Mesendoderm (in vitro differentiated cells): ENCODE data around the gene SRP19.
A peak's percentile ranks its signal among the peaks of the same experiment; 100 is the strongest.

ENCODE experiments used
- DNase-seq: peaks from one replicate; pipeline ENCODE4 v3.0.0; 2013
- H2AK5ac ChIP-seq: 2 replicates; pipeline ENCODE4 v1.6.1; 2013; ENCODE audit warnings: low read length, inconsistent platforms
- H2BK120ac ChIP-seq: 2 replicates; pipeline ENCODE4 v1.6.1; 2013; ENCODE audit warnings: low read depth, mild to moderate bottlenecking, low read length, moderate library complexity, mixed read lengths
- H2BK15ac ChIP-seq: replicated peaks from 2 replicates; pipeline ENCODE4 v1.6.1; 2013; ENCODE audit warnings: low read depth, mild to moderate bottlenecking, moderate library complexity
- H2BK5ac ChIP-seq: 2 replicates; pipeline ENCODE4 v1.6.1; 2013; ENCODE audit warnings: low read length, inconsistent platforms
- H3K18ac ChIP-seq: 2 replicates; pipeline ENCODE4 v1.6.1; 2013; ENCODE audit warnings: mild to moderate bottlenecking, low read length, mixed read lengths
- H3K23ac ChIP-seq: one replicate; pipeline ENCODE4 v1.6.1; 2013; ENCODE audit warnings: low read length
- H3K27ac ChIP-seq: 2 replicates; pipeline ENCODE4 v1.5.1; 2013; ENCODE audit warnings: low read depth, mild to moderate bottlenecking, inconsistent platforms, low read length, moderate library complexity
- H3K27me3 ChIP-seq: 2 replicates; pipeline ENCODE4 v1.6.1; 2013; ENCODE audit warnings: low read length, control low read depth, mild to moderate bottlenecking, inconsistent platforms; ENCODE audit not compliant: insufficient read depth, poor library complexity
- H3K36me3 ChIP-seq: 2 replicates; pipeline ENCODE4 v1.6.1; 2013; ENCODE audit warnings: low read length, inconsistent platforms; ENCODE audit not compliant: control insufficient read depth, insufficient read depth
- H3K4ac ChIP-seq: one replicate; pipeline ENCODE4 v1.6.1; 2013; ENCODE audit warnings: low read depth, mild to moderate bottlenecking, low read length, moderate library complexity
- H3K4me1 ChIP-seq: 2 replicates; pipeline ENCODE4 v1.6.1; 2013; ENCODE audit warnings: low read depth, low read length, inconsistent platforms; ENCODE audit not compliant: control insufficient read depth
- H3K4me2 ChIP-seq: 2 replicates; pipeline ENCODE4 v1.6.1; 2013; ENCODE audit warnings: low read length
- H3K4me3 ChIP-seq: 2 replicates; pipeline ENCODE4 v1.5.1; 2013; ENCODE audit warnings: mild to moderate bottlenecking, low read length
- H3K56ac ChIP-seq: one replicate; pipeline ENCODE4 v1.6.1; 2013; ENCODE audit warnings: low read length
- H3K79me1 ChIP-seq: 2 replicates; pipeline ENCODE4 v1.6.1; 2013; ENCODE audit warnings: low read length, inconsistent platforms
- H3K79me2 ChIP-seq: 2 replicates; pipeline ENCODE4 v1.6.1; 2013; ENCODE audit warnings: mild to moderate bottlenecking, low read length; ENCODE audit not compliant: control insufficient read depth, insufficient read depth
- H3K9ac ChIP-seq: 2 replicates; pipeline ENCODE4 v1.6.1; 2013; ENCODE audit warnings: low read length, inconsistent platforms
- H4K5ac ChIP-seq: one replicate; pipeline ENCODE4 v1.6.1; 2013; ENCODE audit warnings: low read length
- H4K8ac ChIP-seq: one replicate; pipeline ENCODE4 v1.6.1; 2013; ENCODE audit warnings: low read depth, mild to moderate bottlenecking, control low read depth, low read length, moderate library complexity
- WGBS: extraction: QIAGEN DNeasy Blood & Tissue Kit; methylation state at CpG from one replicate; pipeline ENCODE4 v1.1.7; 2013; ENCODE audit warnings: low lambda C conversion rate, missing lambda C conversion rate; ENCODE audit not compliant: insufficient coverage; ENCODE audit errors: extremely low coverage; 5-methylcytosine and 5-hydroxymethylcytosine counted together

The SRP19 gene

DNA sequence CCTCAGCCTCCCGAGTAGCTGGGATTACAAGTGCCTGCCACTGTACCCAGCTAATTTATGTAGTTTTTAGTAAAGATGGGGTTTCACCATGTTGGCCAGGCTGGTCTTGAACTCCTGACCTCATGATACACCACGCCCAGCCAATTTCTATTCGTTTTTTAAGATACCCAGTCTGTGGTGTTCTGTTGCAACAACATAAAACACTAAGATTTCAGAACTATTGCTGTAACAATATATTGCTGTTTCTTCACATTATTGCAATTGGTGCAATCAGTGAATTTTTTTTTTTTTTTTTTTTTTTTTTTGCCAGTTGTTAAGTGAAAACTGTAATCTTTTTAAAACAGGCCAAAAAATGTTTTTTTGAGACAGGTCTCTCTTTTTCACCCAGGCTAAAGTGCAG is 9.9 kb downstream of the SRP19 start:
- Histone ChIP-seq H3K79me1 (no peaks in the 10 kb centered on the region), H3K36me3 (peaks cover 4% of the 10 kb centered on the region), H3K79me2 (no peaks in the 10 kb centered on the region), H3K27ac (no peak overlapping the region), H3K4me1 (no peaks in the 10 kb centered on the region), H3K56ac (no peak overlapping the region), H3K4me3 (no peak overlapping the region), H3K23ac (no peak overlapping the region), H2BK120ac (no peak overlapping the region), H2BK5ac (no peak overlapping the region), H2AK5ac (no peak overlapping the region), H3K4ac (no peak overlapping the region), H3K9ac (no peak overlapping the region), H2BK15ac (no peak overlapping the region), H4K5ac (no peak overlapping the region), H3K4me2 (no peak overlapping the region), H3K18ac (no peak overlapping the region), H4K8ac (no peak overlapping the region), H3K27me3 (no peaks in the 10 kb centered on the region)
- no peak for DNase-seq
- no CpG with 5 or more reads among the region's 3 CpGs for WGBS

DNA sequence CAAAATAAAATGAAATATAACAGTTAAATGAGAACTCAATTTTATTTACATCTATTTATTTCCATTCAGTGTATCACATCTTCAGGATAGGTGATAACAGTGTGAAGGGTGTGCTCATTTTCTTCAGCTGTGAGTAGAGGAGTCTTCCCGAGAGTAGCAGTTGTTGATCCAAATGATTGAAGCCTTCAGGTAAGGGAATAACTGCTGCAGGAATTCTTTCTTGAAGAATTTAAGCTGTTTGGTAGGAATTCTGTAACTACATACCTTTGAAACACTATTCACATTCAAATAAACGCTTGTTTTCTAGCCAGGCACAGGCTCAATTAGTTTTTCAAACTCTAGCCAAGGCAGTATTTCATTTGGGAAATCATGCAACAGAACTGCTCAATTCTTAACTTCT is 15.3 kb downstream of the SRP19 start:
- H3K4ac ChIP-seq = no peak overlapping the region
- H4K8ac ChIP-seq = no peak overlapping the region
- H3K36me3 ChIP-seq = peaks cover 2% of the 10 kb centered on the region
- H3K27me3 ChIP-seq = peaks cover 1% of the 10 kb centered on the region
- no peak overlapping the region for H3K9ac ChIP-seq
- H3K4me3 ChIP-seq = no peak overlapping the region
- H3K27ac ChIP-seq = no peak overlapping the region
- no CpG with 5 or more reads among the region's 2 CpGs for WGBS
- no peak overlapping the region for H2AK5ac ChIP-seq
- no peaks in the 10 kb centered on the region for H3K4me1 ChIP-seq
- DNase-seq = peak; percentile 11
- peaks cover 2% of the 10 kb centered on the region for H3K79me1 ChIP-seq
- H3K4me2 ChIP-seq = no peak overlapping the region
- H4K5ac ChIP-seq = no peak overlapping the region
- no peak overlapping the region for H2BK15ac ChIP-seq
- H3K79me2 ChIP-seq = no peaks in the 10 kb centered on the region
- H3K23ac ChIP-seq = no peak overlapping the region
- no peak overlapping the region for H2BK120ac ChIP-seq
- H3K18ac ChIP-seq = no peak overlapping the region
- H3K56ac ChIP-seq = no peak overlapping the region
- H2BK5ac ChIP-seq = no peak overlapping the region

DNA sequence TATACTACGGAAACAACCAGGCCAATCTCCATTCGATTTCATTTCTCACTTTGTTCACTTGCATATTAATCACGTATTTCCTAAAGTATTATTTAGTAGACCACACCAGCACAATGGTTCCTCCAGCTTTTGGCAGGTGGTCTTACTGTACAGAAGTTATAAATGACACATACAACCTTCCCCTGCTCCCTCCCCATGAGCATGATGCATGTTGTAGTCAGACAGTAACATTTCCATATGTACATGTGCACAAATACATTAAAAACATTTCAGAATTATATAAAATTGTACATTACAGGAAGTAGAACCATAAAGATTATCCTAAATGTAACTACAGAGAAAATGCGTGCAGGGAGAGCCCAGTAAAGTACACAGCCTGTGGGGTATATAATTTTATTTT is 17.0 kb downstream of the SRP19 start:
- no peak overlapping the region for H3K18ac ChIP-seq
- no peak overlapping the region for H4K5ac ChIP-seq
- no peak overlapping the region for H3K27ac ChIP-seq
- H3K4me1 ChIP-seq = no peaks in the 10 kb centered on the region
- H2AK5ac ChIP-seq = no peak overlapping the region
- no peak overlapping the region for H2BK15ac ChIP-seq
- no peak overlapping the region for H2BK120ac ChIP-seq
- WGBS = no CpG with 5 or more reads among the region's 4 CpGs
- no peak overlapping the region for H3K56ac ChIP-seq
- H3K23ac ChIP-seq = no peak overlapping the region
- no peak overlapping the region for H3K9ac ChIP-seq
- H3K79me1 ChIP-seq = peaks cover 5% of the 10 kb centered on the region
- peaks cover 2% of the 10 kb centered on the region for H3K36me3 ChIP-seq
- no peak overlapping the region for H3K4me3 ChIP-seq
- no peak overlapping the region for H2BK5ac ChIP-seq
- no peak for DNase-seq
- no peak overlapping the region for H3K4ac ChIP-seq
- H3K79me2 ChIP-seq = no peaks in the 10 kb centered on the region
- H3K4me2 ChIP-seq = no peak overlapping the region
- H3K27me3 ChIP-seq = peaks cover 1% of the 10 kb centered on the region
- H4K8ac ChIP-seq = no peak overlapping the region

DNA sequence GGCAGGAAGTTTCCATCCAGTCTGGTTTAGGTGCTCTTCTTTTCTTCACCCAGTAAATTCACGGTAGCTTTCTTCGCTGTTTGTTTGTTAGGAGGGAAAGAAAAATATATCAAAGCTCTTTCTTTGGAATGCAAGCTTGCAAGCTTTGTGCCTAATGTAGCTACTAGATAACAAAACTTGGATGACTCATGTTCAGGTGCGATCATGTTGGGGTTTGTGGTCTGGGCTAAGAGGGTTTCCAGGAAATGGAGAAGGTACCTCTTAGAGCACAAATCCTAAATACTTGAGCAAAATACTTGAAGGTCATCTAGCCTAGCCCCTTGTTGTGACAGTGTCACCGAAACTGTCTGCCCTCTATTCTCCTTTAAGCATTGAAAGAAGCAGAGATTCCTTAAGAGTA is 17.7 kb downstream of the SRP19 start:
- H4K8ac ChIP-seq = no peak overlapping the region
- H4K5ac ChIP-seq = no peak overlapping the region
- H3K4me3 ChIP-seq = no peak overlapping the region
- no peak overlapping the region for H2BK120ac ChIP-seq
- H3K23ac ChIP-seq = no peak overlapping the region
- H3K36me3 ChIP-seq = peaks cover 5% of the 10 kb centered on the region
- no CpG with 5 or more reads among the region's 4 CpGs for WGBS
- DNase-seq = peak; percentile 56
- H2AK5ac ChIP-seq = no peak overlapping the region
- peaks cover 1% of the 10 kb centered on the region for H3K27me3 ChIP-seq
- no peak overlapping the region for H3K56ac ChIP-seq
- H3K79me1 ChIP-seq = peaks cover 6% of the 10 kb centered on the region
- H3K18ac ChIP-seq = no peak overlapping the region
- no peak overlapping the region for H3K9ac ChIP-seq
- no peak overlapping the region for H3K4ac ChIP-seq
- H3K27ac ChIP-seq = no peak overlapping the region
- no peaks in the 10 kb centered on the region for H3K79me2 ChIP-seq
- no peak overlapping the region for H3K4me2 ChIP-seq
- no peak overlapping the region for H2BK5ac ChIP-seq
- H2BK15ac ChIP-seq = no peak overlapping the region
- H3K4me1 ChIP-seq = no peaks in the 10 kb centered on the region

DNA sequence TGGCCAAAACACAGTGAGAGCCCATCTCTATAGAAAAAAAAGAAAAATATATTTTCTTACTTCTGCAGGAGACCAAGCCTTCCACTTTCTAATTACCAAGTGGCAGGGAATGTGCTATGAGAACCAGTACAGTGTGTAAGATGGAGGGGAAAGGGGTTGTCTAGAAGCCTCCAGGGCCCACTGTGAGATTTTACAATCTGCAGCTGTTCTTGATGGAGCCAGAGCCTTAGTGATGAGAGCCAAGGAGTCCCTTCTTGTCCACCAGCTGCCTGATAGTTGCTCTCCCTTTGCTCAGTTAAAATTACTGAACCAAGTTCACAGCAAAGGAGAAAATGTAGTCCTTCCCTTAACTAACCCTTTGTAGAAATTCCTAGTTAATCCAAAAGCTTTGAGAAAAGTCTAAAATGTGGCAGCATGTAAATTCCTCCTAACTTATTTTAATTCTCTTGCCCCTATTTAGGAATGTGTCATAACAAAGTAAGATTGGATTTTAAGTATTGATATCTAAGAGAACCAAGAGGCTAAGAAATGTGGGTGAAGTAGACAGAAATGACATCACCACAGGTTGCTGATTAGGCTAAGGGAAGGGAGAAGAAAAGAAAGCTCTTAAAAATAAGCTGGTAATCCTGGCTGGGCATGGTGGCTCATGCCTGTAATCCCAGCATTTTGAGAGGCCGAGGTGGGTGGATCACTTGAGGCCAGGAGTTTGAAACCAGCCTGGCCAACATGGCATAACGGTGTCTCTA is 19.3 kb downstream of the SRP19 start:
- no CpG with 5 or more reads among the region's 2 CpGs for WGBS
- DNase-seq = no peak

DNA sequence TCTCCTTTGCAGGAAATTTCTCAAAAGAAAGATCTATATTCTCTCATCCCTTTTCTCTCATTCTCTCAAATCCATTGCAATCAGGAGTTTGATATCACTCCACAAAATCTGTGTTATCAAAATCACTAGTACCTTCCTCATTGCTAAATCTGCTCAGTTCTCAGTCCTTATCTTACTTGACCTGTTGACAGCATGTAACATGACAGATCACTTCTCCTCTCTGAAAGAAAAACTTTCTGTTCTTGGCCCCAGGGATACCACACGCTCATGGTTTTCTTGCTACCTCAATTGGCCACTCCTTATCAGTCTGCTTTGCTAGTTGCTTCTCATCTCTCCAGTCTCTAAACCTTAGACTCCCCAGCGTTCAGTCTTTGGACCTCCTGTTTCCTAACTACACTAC is 22.1 kb downstream of the SRP19 start:
- H3K4ac ChIP-seq = no peak overlapping the region
- no peak overlapping the region for H3K56ac ChIP-seq
- H4K5ac ChIP-seq = no peak overlapping the region
- no peak overlapping the region for H2BK120ac ChIP-seq
- H4K8ac ChIP-seq = no peak overlapping the region
- no peak for DNase-seq
- no peak overlapping the region for H2BK15ac ChIP-seq
- no peak overlapping the region for H3K27ac ChIP-seq
- no peaks in the 10 kb centered on the region for H3K4me1 ChIP-seq
- no peak overlapping the region for H3K9ac ChIP-seq
- no peak overlapping the region for H3K4me3 ChIP-seq
- peaks cover 4% of the 10 kb centered on the region for H3K79me1 ChIP-seq
- peaks cover 7% of the 10 kb centered on the region for H3K36me3 ChIP-seq
- no peaks in the 10 kb centered on the region for H3K27me3 ChIP-seq
- H3K79me2 ChIP-seq = no peaks in the 10 kb centered on the region
- H3K23ac ChIP-seq = no peak overlapping the region
- no peak overlapping the region for H3K4me2 ChIP-seq
- no peak overlapping the region for H2BK5ac ChIP-seq
- no peak overlapping the region for H3K18ac ChIP-seq
- no peak overlapping the region for H2AK5ac ChIP-seq
- WGBS = no CpG with 5 or more reads among the region's 2 CpGs

More for the DNA sequence above, 19.3 kb downstream of the SRP19 start:
- Histone ChIP-seq H3K36me3 (peaks cover 6% of the 10 kb centered on the region), H2BK5ac (no peak overlapping the region), H4K8ac (no peak overlapping the region), H3K4ac (no peak overlapping the region), H3K18ac (no peak overlapping the region), H3K4me1 (no peaks in the 10 kb centered on the region), H3K4me3 (no peak overlapping the region), H3K79me2 (no peaks in the 10 kb centered on the region), H3K4me2 (no peak overlapping the region), H2AK5ac (no peak overlapping the region), H2BK15ac (no peak overlapping the region), H4K5ac (no peak overlapping the region), H3K56ac (no peak overlapping the region), H3K79me1 (peaks cover 6% of the 10 kb centered on the region), H3K23ac (no peak overlapping the region), H2BK120ac (no peak overlapping the region), H3K27ac (no peak overlapping the region), H3K27me3 (peaks cover 1% of the 10 kb centered on the region), H3K9ac (no peak overlapping the region)
